ENCODE measurements around the gene TAGAP.
"Not testable (repeated sequence)": the region's sequence is repeated elsewhere in the genome, so short reads cannot be mapped to it uniquely, and the experiment has no call there.

Gene TAGAP

GRCh38 chr6:159045801-159046200 lies 1.0 kb upstream of the TAGAP start:
- no peak for DNase-seq (ENCODE audit: low read depth in 2 of 2)

GRCh38 chr6:159043947-159044346 lies 844 bp downstream of the TAGAP start:
- DNase-seq (ENCODE audit: low read depth in 2 of 2): no peak

GRCh38 chr6:159043251-159043650 lies 1.5 kb downstream of the TAGAP start:
- DNase-seq (ENCODE audit: low read depth in 2 of 2): no peak

DNA sequence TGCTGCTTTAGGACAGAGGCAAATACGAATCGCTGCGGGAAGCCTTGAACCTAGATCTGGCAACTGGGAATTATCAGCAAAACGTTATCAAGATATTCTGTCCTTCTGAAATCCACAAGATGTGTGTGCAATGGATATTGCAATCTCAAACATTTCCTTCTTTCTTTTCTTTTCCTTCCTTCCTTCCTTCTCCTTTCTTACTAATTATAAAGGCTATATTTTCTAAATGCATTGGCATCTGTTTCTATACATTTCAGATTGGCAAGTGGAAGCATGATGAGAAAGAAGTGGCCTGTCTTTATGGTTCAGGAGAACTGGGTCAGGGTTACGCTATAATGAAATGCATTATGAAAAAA lies 2.0 kb downstream of the TAGAP start:
- no peak for DNase-seq (ENCODE audit: low read depth in 2 of 2)

GRCh38 chr6:159042003-159042825 lies 2.6 kb downstream of the TAGAP start:
- peak; percentile 55 to 59 for DNase-seq (ENCODE audit: low read depth in 2 of 2)

DNA sequence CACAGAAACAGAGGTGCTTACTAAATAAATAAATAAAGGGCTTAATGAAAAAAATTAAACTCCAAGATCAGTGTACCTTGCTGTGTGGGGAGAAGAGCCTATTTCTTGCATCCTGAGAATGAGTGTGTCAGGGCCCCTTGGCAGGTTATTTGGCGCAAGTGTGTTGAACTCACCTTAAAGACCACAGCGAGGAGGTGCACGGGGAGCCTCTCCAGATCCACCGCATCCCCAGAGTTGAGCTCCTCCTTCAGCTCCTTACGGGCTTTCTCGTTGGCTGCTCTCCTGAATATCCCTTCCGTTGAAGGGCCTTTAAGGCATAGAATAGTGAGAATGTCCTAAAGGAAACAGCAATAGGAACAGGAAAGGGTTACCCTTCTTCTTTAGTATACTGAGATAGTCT lies 3.6 kb downstream of the TAGAP start:
- no peak for DNase-seq (ENCODE audit: low read depth in 2 of 2)

DNA sequence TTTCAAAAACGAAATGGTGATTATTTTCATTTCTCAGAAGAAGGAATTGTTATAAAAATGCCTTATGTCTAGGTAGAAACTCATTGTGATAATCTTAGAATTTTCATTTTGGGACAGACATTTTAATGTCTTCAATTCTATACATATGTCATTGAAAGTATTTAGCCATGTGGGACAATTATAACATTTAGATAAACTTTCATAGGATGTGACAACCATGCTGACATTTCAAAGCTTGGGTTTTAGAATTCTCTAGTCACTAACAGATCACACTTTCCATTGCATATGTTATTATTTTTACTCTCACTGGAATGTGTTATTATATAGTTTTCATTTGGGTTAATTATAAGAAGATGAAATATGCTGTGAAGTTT lies 4.9 kb downstream of the TAGAP start:
- DNase-seq (ENCODE audit: low read depth in 2 of 2): no peak

DNA sequence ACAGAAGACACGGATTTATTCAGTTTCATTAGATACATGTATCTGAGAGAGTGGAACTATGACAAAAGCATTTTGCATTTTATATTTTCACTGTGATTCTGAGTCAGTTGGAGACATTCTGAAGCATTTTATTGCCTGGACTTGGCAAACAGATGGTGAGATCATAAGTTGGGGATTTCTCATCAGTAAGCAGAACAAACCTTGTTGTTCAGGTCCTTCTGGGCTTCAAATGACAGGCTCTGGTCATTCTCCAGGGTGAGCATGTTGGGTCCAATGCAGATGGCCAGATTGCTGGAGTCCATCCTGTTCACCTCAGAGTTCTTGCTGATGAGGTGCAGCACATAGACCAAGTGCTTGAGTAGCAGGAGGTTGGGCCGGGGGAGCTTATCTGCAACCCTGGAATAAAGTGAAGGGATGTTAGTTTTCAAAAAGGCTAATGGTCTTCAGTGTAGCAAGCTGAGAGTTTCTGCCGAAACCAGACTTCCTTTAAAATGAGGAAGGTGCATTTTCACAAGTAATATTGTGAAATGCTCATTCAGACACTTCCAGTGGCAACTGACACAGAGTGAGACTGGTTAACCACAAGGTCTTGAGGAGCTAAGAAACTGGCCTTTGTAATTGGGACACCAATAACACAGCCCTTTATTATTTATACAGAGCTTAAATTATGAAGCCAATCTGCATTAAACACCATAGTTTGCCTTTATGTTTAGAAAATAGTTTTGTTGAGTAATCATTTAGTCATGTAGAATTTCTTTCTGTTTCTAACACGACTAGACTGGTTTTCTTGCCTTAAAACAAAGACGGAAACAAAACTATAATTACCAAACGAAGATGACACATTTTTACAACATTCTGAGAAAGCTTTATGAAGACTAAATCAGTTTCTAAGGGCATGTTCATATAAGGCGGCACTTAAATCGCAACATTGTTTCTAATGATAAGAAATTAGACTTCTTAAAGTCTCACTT lies 5.6 kb downstream of the TAGAP start:
- DNase-seq (ENCODE audit: low read depth in 2 of 2): no peak

DNA sequence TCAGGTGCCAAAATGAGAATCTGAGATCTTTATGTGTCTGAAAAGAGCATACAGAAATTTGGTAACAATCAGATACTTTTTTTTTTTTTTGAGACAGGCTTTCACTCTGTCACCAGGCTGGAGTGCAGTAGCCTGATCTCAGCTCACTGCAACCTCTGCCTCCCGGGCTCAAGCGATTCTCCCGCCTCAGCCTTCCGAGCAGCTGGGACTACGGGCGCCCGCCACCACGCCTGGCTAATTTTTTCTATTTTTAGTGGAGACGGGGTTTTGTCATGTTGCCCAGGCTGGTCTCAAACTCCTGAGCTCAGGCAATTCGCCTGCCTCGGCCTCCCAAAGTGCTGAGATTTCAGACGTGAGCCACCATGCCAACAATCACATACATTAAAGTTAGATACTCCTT lies 6.5 kb downstream of the TAGAP start:
- DNase-seq (ENCODE audit: low read depth in 2 of 2): not testable (repeated sequence)

DNA sequence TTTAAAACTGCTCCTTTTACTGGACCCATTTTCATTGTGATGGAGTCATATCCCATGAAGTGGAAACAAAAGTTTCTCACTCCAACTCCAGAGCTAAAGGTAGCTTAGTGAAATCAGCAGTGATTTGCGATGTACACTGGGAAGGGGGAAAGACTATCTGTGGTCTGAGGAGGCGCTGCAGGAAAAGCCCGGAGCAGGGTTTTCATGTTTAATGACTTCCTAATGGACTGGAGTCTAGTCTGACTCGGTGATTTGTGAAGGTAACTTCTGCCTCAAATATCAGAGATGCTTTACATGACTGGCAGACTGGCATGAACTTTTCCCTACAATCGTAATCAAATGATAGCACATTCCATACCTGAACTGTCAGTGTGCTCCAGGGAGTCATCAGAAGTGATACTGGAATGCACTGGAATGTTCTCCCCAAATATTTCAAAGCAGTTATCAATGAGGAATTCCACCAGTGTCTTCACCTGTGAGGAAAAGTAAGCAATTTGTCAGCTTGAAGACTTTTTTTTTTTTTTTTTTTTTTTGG lies 7.0 kb downstream of the TAGAP start:
- DNase-seq (ENCODE audit: low read depth in 2 of 2): no peak

GRCh38 chr6:159036673-159037072 lies 8.1 kb downstream of the TAGAP start:
- DNase-seq (ENCODE audit: low read depth in 2 of 2): no peak

GRCh38 chr6:159035891-159036290 lies 8.9 kb downstream of the TAGAP start:
- DNase-seq (ENCODE audit: low read depth in 2 of 2): no peak

GRCh38 chr6:159033160-159034049 lies 11.4 kb downstream of the TAGAP start:
- no peak for DNase-seq (ENCODE audit: low read depth in 2 of 2)

DNA sequence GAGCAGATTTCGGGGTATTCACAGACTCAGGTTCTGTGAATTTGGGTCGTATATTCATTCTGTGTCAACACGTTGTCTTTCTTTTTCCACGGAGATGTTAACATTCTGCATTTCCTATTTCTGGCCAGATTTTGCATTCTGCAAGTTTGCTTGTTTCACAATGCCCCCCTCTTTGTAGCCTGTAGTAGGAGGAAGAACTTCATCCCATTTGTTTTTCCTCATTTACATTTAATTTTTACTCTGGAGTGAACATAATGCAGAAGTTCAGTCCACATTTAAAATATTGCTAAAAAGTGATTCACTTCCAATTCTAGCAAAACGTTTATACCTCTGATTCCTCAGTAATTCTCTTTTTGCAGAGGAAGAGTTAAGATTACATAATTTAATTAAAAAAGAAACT lies 12.9 kb downstream of the TAGAP start:
- DNase-seq (ENCODE audit: low read depth in 2 of 2): no peak

GRCh38 chr6:159030168-159030567 lies 14.6 kb downstream of the TAGAP start:
- no peak for DNase-seq (ENCODE audit: low read depth in 2 of 2)

- not testable (repeated sequence) for DNase-seq (ENCODE audit: low read depth in 2 of 2)
These were observed 19.6 kb downstream of the TAGAP start for GRCh38 chr6:159025224-159025623.

GRCh38 chr6:159023893-159024292 lies 20.9 kb downstream of the TAGAP start:
- DNase-seq (ENCODE audit: low read depth in 2 of 2): no peak

DNA sequence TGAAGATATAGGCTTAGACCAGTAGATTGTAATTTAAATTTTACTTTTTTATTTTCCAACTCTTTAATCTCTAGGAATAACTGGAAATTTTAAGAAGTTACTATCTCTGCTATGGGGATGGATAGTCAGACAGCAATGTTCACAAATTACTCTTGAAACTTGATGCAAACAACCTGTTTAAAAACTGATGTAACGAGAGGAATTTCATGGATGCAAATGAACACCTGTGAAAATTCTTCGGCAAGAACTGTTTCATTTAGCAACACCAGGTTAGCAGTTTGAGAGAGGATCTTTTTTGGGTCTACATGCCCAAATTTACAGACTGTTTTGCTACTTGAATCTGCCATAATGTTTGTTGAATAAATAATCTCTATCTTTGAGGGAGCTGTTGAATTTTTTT lies 24.8 kb downstream of the TAGAP start:
- no peak for DNase-seq (ENCODE audit: low read depth in 2 of 2)

DNA sequence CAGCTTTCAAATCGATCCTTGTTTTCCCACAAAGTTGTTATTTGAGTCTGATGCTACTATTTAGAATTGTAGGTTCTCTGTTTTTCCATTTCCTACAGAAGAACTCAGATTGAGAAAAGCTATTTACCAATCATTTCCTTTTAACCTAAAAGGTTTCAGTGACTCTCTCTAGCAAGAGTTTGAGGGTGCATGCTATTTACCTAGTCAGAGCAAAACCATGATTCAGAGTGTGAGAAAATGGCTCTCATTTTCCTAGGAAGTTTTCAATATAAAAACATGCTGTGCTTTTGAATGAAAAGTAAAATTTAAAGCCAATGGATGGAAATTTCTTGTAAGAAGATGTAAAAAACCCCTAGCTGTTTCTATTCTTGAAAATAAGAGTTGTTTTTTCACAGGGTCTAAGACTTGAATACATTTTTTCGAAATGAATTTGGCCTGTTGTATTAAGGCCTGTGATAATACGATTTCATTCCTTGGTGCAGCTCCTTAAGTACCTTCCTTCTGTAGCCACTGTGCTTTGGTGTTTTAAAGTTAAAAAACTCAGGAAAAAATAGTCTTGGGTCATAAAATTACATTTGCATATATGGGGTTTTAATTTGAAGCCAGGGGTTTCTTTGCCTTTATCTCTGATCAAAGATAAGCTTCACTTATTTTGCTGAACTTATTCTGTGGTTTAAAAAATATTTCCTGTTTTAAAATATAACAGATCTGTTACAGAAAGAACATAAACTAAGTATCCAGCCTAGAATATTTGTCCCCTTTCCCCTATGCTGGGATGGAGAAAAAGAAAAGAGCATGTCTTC lies 26.8 kb downstream of the TAGAP start:
- DNase-seq (ENCODE audit: low read depth in 2 of 2): no peak

- no peak for DNase-seq (ENCODE audit: low read depth in 2 of 2)
These were observed 30.4 kb downstream of the TAGAP start for GRCh38 chr6:159014406-159014805.

DNA sequence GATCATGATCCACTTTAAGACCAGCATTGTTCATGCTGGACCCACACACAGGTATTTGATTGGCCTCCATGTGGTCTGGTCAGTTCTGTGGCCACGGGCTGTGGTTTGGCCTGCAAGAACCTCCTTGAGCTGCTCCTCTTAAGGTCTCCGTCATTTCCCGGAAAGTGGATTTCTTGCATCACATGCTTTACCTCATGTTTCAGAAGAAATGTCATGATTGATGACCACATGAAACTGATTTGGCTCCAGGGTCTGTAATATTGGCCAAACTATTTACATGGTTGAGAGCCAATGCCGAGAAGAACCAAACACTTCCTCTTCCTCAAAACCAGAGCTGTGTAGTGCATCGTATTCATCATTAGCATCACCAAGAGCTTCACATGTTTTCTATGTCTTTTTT lies 31.6 kb downstream of the TAGAP start:
- DNase-seq (ENCODE audit: low read depth in 2 of 2): no peak

Measured in stimulated activated CD8-positive, alpha-beta memory T cell treated with anti-CD3 and anti-CD28 coated beads, Interleukin-15, amount 100 ng/mL, for 48 hours (primary cell).